ENCODE measurements around the gene ZNF740.
"Not testable (repeated sequence)": the region's sequence is repeated elsewhere in the genome, so short reads cannot be mapped to it uniquely, and the experiment has no call there.

The ZNF740 gene

GRCh38 chr12:53193985-53194716, 13.6 kb downstream of the ZNF740 start:
- no peak for DNase-seq

GRCh38 chr12:53194973-53195372, 14.5 kb downstream of the ZNF740 start:
- no peak for DNase-seq

DNA sequence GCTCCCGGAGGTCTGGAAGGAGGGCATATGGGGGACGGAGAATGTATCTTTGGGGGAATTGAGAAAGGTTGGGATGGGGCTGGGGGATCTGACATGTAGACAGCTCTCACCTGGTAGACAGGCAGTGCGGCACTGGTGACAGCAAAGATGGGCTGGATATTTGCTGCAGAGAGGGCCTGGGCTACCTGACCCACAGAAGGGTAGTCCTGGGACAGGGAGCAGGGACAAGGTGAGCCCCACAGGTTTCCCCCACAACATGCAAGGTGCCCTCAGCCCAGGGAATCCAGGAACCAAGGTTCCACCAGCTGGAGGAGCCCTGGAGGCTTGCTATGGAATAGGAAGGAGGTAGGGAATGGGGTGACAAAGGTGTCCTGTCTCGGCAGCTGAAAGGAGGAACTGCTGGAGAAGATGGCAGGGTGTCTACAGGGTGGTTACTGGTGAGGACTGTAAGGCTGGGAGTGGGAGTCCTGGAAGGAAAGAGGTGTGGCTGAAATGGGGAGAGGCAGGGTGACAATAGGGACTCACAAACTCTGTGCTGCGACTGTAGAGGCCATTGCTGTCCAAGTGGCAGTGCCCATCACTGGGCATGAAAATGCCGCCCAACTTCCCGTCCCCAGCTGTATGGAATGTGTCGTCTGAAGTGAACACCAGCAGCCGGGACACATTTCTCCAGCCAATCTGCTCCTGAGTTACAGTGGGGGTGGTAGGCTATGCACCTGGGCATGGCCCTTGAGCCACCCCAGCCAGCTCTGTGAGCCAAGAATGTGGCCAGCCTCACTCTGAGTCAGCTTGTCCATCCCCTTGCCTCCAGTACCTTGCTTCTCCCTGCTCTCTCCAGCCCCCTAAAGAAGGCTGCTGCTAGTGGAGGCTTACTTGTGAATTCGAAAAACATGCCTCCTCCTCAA, 15.2 kb downstream of the ZNF740 start:
- no peak for DNase-seq

DNA sequence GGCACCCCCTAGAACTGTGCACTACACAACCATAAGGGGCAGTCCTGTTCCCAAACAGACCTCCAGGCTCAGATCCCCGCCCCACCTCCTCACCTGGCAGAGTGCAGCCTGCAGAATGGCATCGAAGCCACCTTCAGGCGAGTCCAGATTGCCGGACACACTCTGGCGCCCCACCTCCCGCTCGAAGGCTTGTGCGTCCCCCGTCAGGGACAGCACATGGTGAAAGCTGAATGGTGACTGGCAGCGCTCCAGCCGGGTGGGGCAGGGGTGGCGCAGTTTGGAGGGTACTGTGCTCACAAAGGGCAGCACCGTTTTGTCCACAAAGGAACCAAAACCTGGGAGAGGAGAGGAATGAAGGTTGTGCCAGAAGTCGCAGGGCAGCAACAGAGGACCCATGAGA, 16.0 kb downstream of the ZNF740 start:
- DNase-seq, result no peak

- no peak for DNase-seq
Observed at GRCh38 chr12:53197011-53197640, 16.6 kb downstream of the ZNF740 start.

- DNase-seq, result no peak
Observed at GRCh38 chr12:53198486-53199110, 18.1 kb downstream of the ZNF740 start.

- no peak for DNase-seq
Observed at GRCh38 chr12:53199700-53200099, 19.2 kb downstream of the ZNF740 start.

DNA sequence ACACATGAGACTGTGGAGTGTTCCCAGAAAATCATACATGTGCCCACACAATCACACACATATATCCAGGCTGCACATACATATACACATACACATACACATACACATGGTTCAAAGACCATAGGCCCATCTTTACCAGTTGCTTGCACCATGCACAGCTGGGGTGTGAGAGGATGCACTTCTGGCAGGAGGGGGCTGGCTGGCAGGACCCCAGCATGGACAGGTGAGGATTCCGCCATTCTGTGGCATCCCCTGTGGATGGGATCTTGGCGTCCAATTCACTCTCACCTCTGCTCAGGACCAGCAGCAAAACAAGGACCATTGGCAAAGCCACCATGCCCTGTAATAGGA, 19.6 kb downstream of the ZNF740 start:
- no peak for DNase-seq

GRCh38 chr12:53200458-53201176, 20.1 kb downstream of the ZNF740 start:
- no peak for DNase-seq

DNA sequence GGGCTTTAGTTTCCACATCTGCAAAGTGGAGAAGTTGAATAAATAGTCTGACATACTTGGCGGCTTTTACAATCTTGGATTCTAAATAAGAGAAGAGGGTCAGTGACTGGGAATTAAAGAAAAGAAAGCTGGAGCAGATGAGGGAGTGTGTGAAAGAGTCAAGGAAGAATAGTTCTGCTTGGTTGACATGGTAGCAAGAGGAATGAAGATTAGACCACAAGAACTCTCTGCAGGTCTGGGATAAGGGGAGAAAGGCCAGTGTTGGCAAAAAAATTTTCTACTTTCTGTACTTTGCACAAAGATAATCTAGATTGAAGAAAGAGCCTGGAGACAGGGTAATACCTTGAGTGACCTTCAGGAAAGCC, 20.6 kb downstream of the ZNF740 start:
- no peak for DNase-seq

- no peak for DNase-seq
Observed at GRCh38 chr12:53201639-53202038, 21.1 kb downstream of the ZNF740 start.

DNA sequence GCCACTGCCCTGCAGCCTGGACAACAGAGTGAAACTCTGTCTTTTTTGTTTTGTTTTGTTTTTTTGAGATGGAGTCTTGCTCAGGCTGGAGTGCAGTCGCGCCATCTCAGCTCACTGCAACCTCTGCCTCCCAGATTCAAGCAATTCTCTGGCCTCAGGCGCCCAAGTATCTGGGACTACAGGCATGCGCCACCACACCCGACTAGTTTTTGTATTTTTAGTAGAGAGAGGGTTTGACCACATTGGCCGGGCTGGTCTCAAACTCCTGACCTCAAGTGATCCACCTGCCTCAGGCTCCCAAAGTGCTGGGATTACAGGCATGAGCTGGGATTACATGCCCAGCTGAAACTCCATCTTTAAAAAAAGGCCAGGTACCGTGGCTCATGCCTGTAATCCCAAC, 21.8 kb downstream of the ZNF740 start:
- not testable (repeated sequence) for DNase-seq

DNA sequence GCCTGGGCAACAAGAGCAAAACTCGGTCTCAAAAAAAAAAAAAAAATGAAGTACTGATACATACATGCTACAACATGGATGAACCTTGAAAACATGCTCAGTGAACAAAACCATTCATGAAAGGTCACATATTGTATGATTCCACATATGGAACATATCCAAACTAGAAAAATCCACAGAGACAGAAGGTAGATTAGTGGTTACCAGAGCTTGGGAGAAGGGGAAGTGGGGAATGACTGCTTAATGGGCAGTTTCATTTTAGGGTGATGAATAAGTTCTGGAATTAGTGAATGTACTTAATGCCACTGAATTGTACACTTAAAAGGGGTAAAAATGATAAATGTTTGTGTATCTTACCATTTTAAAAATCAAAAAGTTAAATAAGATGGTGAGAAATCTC, 23.8 kb downstream of the ZNF740 start:
- no peak for DNase-seq

GRCh38 chr12:53205747-53206419, 25.4 kb downstream of the ZNF740 start:
- DNase-seq, result no peak

GRCh38 chr12:53207042-53207441, 26.5 kb downstream of the ZNF740 start, which contains the start of gene ITGB7:
TSS of gene ITGB7 (minus strand) at chr12:53207251. CDS start at chr12:53200443, 6,808 bp downstream.
- DNase-seq, result no peak

DNA sequence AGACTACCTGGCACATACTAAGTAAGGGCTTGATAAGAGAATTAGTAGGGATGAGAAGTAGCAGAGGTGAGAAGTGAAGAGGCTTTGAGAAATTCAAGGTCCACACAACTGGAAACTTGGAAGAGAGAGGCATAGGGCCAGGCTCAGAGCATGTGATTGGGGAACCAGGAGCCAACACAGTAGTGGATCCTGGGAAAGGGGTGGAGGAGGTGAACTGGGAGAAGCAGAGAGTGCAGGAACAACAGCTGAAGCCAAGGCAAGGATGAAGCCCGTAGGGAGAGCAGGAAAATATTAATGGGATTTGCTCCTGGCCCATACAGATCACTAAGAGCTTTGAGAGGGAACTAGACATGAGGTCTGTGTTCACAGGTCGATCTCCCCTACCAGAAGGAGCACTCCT, 27.9 kb downstream of the ZNF740 start:
- DNase-seq, result no peak

DNA sequence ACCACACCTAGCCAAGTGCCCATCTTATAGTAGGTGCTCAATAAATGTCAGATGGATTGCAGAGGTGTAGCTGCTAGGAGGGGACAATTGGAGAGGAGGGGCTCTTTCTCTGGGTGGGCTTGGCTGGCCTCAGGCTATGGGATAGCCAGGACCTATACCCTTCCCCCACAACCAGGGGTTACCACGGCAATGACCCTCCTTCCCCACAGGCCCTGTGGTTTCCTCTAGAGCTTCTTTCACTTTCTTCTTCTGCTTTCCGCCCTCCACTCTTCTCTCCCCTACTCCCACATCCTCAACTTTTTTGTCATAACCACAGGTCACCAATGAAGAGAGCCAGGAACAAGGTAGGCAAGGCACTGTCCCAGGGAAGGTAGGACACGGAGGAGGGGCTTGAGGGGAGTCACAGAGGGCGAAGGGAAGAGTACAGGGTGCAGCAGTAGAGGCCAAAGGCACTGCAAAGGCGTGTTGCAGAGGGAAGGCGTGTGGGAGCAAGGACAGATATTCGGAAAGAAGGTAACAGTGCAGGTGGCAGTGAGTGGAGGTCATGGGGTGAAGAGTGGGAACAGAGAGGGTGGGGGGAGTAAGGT, 28.4 kb downstream of the ZNF740 start:
- no peak for DNase-seq

DNA sequence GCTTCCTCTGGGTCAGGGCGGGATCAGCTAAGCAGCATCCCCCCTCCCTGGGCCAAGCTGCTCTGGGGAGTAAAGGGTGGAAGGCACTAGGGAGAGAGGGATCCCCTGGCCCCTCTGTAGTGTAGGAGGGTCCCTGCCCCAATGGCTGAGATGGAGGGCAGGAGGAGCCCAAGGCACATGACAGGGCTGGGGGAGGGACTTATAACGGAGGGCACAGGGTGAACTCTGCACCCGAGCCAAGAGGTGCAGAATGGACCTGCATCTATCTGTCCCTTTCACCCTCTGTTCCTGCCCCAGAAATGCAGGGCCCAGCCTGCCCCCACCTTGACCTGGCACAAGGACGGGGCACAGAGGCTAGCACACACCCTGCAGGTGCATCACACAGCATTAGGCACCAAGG, 30.3 kb downstream of the ZNF740 start:
- DNase-seq, result no peak

GRCh38 chr12:53211476-53212381, 31.2 kb downstream of the ZNF740 start:
- no peak for DNase-seq

All from hypothalamus (tissue), 51 donors.